Activated T-cell treated with anti-CD3 and anti-CD28 coated beads, Interleukin-2, amount 50 U/mL, for 1 hour (primary cell): ENCODE measurements around the gene NUP153.
A peak's percentile ranks its signal among the peaks of the same experiment; 100 is the strongest.
"Not testable (repeated sequence)": the region's sequence is repeated elsewhere in the genome, so short reads cannot be mapped to it uniquely, and the experiment has no call there.

ENCODE experiments used
- DNase-seq: peaks from one replicate; pipeline ENCODE4 v3.0.0-alpha.2; 2020

NUP153 gene

DNA sequence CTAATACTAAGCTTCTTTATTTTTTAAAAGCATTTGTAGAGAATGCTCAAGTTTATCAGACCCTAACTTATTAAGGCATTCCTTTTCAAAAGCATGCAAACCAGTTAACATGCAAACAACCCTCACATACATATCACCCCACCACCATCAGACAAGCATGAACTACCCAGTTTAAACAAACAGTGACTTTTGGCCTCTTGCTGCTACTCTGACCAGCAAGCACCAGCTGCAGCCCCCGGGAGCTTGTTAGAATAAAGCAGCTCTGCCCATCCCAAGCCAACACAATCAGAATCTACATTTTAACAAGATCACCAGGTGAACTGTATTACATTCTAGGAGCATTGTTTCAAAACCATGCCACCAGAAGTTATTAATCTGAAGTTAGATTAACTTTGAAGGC is 5.9 kb upstream of the NUP153 start:
- DNase-seq: no peak

DNA sequence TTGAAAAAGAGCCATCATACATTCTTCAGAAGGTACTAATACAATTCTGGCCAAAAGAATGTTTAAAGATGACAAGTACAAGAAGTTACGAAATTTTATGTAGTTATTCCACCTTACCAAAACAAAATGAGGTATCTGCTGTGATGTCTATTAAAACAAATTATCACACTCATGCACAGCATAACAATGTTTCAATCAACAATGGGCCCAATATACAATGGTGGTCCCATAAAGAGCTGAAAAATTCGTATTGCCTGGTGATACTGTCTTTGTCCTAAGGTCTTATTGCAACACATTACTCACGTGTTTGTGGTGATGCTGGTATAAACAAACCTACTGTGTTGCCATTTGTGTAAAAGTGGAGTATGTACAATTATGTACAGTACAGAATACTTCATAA is 3.6 kb upstream of the NUP153 start:
- no peak for DNase-seq

DNA sequence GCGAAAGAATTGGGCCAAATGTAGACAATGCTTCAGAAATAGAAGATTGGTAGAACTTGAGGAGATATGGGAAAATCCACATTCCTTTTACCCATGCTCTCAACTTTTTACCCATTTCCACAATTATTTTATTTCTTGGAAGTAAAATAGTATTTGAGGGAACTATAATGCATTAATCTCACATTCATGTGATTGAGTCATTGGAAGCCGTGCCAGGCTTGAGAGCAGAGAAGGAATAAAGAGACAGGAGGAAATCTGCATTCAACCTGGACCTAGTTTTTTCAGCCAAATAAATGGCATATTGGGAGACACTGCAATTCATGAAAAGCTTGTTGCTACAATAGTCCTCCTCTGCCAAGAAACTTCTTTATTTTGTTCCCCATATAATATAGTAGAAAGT is 2.8 kb upstream of the NUP153 start:
- no peak for DNase-seq

- not testable (repeated sequence) for DNase-seq
Observed at GRCh38 chr6:17708035-17708434, 1.3 kb upstream of the NUP153 start.

GRCh38 chr6:17707371-17707651 is 586 bp upstream of the NUP153 start:
- no peak for DNase-seq

- DNase-seq: peak; percentile 81
Observed at GRCh38 chr6:17705778-17706579, 746 bp downstream of the NUP153 start.

GRCh38 chr6:17705428-17705777 is 1.3 kb downstream of the NUP153 start:
- DNase-seq: no peak

GRCh38 chr6:17703256-17703694 is 3.5 kb downstream of the NUP153 start:
- DNase-seq: no peak

- no peak for DNase-seq
Observed at GRCh38 chr6:17700421-17701416, 6.0 kb downstream of the NUP153 start.

- DNase-seq: no peak
Observed at GRCh38 chr6:17691925-17692538, 14.7 kb downstream of the NUP153 start.

GRCh38 chr6:17688481-17688880 is 18.2 kb downstream of the NUP153 start:
- no peak for DNase-seq

GRCh38 chr6:17687136-17687535 is 19.6 kb downstream of the NUP153 start:
- DNase-seq: no peak

GRCh38 chr6:17684134-17684533 is 22.6 kb downstream of the NUP153 start:
- no peak for DNase-seq

DNA sequence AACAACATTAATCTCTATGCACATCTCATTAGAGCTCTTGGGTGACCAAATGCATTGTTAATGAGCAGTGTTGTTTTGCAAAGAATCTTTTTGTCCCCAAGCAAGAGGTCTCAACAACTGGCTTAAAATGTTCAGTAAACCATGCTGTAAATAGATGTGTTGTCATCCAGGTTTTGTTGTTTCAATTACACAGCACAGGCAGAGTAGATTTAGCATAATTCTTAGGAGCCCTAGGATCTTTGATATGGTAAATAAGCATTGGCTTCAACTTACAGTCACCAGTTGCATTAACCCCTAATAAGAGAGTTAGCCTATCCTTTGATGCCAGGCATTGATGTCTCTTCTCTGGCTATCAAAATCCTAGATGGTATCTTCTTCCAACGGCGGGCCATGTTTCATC is 23.3 kb downstream of the NUP153 start:
- DNase-seq: no peak

GRCh38 chr6:17679726-17680125 is 27.0 kb downstream of the NUP153 start:
- no peak for DNase-seq

- no peak for DNase-seq
Observed at GRCh38 chr6:17677602-17678001, 29.1 kb downstream of the NUP153 start.

- DNase-seq: no peak
Observed at GRCh38 chr6:17673543-17674254, 33.0 kb downstream of the NUP153 start.

GRCh38 chr6:17672064-17672718 is 34.5 kb downstream of the NUP153 start:
- DNase-seq: no peak

GRCh38 chr6:17666646-17667045 is 40.1 kb downstream of the NUP153 start:
- no peak for DNase-seq

DNA sequence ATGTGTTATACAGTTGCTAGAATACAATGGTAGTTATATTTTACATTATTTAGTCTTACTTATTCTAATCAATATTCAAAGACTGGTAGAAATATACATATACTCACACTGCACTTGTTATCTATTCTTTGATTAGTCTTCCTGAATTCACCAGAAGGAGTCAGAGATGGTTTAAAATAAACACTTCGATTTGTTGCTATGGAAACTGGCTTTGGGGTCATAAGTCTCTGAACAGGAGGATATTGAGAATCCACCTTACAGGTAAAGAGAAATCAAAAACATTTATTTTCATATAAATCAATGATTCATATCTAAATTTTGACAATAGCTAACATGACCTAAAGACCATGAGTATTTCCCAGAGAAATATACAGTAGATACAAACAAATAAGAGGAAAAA is 41.6 kb downstream of the NUP153 start:
- DNase-seq: no peak

GRCh38 chr6:17663226-17663625 is 43.5 kb downstream of the NUP153 start:
- no peak for DNase-seq

- no peak for DNase-seq
Observed at GRCh38 chr6:17662585-17662984, 44.1 kb downstream of the NUP153 start.

DNA sequence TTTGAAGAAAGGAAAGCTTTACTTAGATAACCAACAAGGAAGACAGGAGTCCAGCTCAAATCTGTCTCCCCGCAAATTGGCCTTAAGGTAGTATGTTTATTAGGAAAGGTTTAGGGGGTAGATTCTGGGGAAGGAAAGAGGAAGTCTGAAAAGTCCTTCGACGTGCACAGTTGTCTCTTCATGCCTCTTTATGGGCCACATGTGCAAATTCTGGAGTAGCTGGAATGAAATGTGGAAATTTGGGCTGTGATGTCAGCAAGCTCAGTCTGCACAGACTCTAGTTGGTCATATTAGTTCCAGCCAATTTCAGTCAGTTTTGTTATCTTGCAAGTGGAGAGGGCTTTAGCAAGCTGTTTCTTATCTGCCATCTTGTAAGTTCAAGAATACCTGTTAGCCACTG is 50.1 kb downstream of the NUP153 start:
- DNase-seq: no peak
